HG03045 (cell line): Measurements from ENCODE around the gene ERI3.
"Not testable (repeated sequence)": the region's sequence is repeated elsewhere in the genome, so short reads cannot be mapped to it uniquely, and the experiment has no call there.

Source experiments
- ATAC-seq: cut with Tn5 transposase; IDR thresholded peaks from one replicate; pipeline ENCODE4 v1.9.1; 2021; ENCODE audit warnings: mild to moderate bottlenecking, moderate library complexity; ENCODE audit not compliant: unreplicated experiment

The ERI3 gene

DNA sequence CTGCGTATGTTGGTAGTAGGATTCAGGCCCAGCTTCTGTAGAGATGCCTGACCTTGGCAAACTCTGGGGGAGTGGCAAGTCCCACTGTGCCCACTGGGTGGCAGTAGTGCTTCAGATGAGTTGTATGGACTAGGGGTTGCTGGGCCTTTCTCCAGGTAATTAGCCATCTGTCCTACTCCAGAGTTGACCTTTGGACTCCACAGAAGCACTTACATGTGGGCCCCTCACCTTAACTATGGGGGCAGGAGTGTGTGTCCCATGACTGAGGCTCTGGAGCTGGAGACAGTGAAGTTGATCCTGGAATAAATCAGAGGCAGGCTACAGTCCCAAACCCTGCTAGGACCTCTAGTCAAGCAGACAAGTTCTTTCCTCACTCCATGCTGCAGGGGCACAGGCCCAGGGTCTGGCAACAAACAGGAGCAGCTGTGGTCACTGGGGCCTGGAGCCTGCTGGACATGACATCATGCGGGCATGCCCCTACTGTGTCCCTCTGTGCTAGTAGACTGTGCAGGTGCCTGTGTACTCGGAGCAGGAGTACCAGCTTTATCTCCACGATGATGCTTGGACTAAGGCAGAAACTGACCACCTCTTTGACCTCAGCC lies 137.1 kb downstream of the ERI3 start:
- ATAC-seq = no peak

DNA sequence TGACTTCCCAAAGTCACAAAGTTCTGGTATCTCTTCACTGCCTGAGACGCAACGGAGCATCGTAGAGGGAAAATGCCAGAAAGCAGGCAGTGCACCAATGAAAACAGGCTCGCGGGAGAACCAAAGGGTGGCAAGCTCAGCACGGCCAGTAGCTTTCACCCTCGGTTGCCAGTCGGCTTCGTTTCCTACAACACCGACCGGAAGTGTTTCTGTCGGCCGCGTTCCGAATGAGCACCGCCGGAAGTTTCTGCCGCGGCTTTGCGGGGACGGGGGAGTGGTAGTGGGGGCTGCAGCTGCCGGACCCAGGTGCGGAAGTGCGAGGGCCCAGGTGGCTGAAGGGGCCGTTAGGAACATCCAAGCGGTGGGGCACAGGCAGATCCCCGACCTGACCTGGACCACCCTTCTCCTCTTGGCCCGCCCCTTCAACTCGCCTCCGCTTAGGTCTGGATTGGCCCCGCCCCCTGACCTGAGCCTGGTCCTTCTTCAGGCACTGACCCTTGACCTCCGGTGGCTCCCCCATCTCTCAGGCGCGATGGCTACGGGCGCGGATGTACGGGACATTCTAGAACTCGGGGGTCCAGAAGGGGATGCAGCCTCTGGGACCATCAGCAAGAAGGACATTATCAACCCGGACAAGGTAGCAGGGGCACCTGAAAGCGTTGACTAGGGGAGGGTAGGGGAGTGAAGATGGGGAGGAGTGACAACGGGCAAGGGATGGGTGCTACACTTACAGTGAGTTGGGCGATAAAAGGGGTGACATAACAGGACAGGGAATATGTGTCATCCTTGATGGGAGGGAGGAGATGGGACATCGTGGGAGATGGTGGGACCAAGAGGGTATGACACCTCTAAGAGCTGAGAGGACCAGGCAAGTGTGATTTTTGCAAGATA lies 141.6 kb downstream of the ERI3 start, which contains the start of gene DMAP1:
Gene DMAP1, plus strand, starts transcription at position 250 of the 891 bp plus-strand sequence. Its CDS starts 283 bp downstream, at position 533.
- peak; percentile 77 for ATAC-seq

DNA sequence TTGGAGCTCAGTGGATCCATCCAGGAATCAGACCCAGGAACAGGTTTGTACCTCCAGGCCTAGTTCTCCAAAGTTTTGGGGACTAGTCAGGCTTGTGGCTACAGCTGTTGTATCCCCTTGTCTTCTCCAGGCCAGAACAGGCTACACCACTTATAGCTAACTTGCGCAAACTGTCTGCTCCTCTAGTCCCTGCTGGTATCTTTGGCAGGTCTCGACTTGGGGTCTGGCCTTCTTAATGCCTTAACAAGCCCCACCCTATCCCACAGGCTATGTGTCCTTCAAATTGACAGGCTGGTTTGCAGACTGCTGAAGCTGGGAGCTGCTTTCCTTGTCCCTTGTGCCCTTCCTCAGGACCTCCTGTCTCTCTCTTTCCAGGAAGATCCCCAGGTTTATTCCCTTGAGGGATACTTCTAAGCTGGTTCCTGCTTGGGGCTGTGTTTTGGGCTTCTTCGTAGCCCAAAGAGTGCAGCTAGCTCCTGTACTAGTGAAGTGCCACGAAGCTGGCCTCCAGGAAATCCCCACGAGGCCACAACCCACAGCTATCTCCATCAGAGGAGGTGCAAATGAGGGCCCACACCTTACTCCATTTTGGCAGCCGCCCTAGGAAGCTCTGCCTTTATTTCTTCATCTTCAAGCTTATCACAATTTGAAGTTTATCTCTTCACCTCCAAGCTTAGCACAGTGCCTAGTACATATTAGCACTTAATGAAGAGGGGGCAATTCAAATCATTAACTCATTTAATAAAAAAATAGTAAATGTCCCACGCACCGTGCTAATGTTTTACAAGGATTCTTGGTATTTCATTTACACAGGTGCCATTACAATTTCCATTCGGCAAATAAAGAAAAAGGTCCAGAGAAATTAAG lies 142.5 kb downstream of the ERI3 start:
- ATAC-seq = no peak

DNA sequence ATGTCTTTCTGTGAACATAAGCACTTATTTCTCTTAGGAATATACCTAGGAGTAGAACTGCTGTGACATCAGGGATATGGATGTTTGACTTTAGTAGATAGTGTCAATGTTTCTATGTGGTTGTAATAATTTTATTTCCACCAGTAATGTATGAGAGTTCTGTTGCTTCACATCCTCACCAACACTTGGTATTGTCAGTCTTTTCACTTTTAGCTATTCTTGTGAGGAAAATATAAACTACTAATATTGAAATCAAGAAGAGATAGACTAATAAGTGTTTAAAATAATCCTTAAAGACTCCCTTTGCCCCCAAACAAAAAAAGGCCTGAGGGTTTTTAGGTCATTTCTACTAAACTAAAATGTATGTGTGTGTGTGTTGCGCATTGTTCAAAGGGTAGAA lies 144.5 kb downstream of the ERI3 start:
- ATAC-seq = no peak

DNA sequence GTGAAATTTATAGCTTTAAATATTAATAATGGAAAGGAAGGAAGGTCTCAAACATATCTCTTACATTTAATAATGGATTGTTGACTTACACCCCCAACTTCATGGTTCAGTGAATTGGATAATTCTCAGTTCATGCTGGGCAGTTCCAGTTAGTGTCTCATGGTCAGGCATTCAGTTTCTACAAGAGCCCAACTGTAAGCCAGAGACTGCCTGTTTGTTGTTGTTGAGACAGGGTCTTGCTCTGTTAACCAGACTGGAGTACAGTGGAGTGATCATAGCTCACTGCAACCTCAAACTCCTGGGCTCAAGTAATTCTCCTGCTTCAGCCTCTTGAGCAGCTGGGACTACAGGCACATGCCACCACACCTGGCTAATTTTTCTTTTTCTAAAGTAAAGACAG lies 146.8 kb downstream of the ERI3 start:
- no peak for ATAC-seq

DNA sequence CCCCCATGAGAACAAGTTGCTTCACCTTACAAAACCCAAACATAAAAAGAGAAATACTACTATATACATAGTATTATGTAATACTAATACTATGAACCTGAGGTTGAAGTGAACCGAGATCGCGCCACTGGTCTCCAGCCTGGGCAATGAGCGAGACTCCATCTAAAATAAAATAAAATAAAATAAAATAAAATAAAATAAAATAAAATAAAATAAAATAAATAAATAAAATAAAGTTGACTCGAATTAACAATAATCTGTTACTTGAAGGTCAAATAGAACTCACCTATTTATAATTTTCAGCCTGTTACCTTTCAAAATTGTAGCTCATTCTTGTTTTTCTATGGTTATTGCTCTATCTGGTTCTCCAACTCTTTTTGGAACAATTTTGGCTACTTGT lies 148.5 kb downstream of the ERI3 start:
- ATAC-seq = not testable (repeated sequence)

DNA sequence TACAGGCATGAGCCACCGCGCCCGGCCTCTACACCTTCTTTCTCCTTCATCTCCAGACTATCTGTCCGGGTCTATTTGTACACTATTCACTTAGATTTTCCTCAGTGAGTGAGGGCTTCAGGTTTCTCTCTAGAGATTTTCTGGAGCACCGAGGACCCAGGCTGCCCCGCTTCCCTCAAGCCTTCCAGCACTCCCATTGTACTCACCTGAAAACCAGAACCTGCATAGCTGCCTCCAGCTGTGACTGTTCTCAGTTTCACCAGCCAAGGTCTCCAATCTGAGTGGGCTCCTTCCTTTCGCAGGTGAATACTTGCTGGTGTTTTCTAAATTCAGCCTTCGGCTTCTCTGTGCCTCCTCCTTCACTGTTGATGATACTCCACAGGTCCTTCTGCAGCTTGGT lies 154.7 kb downstream of the ERI3 start:
- ATAC-seq = no peak

- ATAC-seq = no peak
These were observed 180.4 kb downstream of the ERI3 start for GRCh38 chr1:44174630-44175029.
